Endometrium (tissue), 2 donors: ENCODE data around the gene SBF2.
"Not testable (repeated sequence)": the region's sequence is repeated elsewhere in the genome, so short reads cannot be mapped to it uniquely, and the experiment has no call there.

ENCODE experiments used
- FAIRE-seq: peaks from 2 replicates; lab custom pipeline; 2012; peaks lifted over from hg19 to GRCh38; lab: Jason Lieb, UNC
- donor health status: control.
- donor health status: control.

The SBF2 gene

GRCh38 chr11:9992306-9992705 is 301.7 kb downstream of the SBF2 start:
- no peak for FAIRE-seq

- no peak for FAIRE-seq
Observed at GRCh38 chr11:9990221-9990973, 303.6 kb downstream of the SBF2 start.

GRCh38 chr11:9987303-9987702 is 306.7 kb downstream of the SBF2 start:
- not testable (repeated sequence) for FAIRE-seq

GRCh38 chr11:9982796-9983579 is 311.0 kb downstream of the SBF2 start:
- FAIRE-seq, result no peak

- FAIRE-seq, result no peak
Observed at GRCh38 chr11:9982127-9982795, 311.8 kb downstream of the SBF2 start.

GRCh38 chr11:9980931-9981330 is 313.1 kb downstream of the SBF2 start:
- FAIRE-seq, result no peak

- no peak for FAIRE-seq
Observed at GRCh38 chr11:9977554-9977953, 316.5 kb downstream of the SBF2 start.

- FAIRE-seq, result no peak
Observed at GRCh38 chr11:9974375-9974774, 319.6 kb downstream of the SBF2 start.

GRCh38 chr11:9973921-9974320 is 320.1 kb downstream of the SBF2 start:
- FAIRE-seq, result no peak

- peak; percentile 85 for FAIRE-seq
Observed at GRCh38 chr11:9972989-9973388, 321.0 kb downstream of the SBF2 start.

GRCh38 chr11:9971894-9972293 is 322.1 kb downstream of the SBF2 start:
- no peak for FAIRE-seq

- no peak for FAIRE-seq
Observed at GRCh38 chr11:9969068-9969467, 325.0 kb downstream of the SBF2 start.

- FAIRE-seq, result no peak
Observed at GRCh38 chr11:9962722-9963121, 331.3 kb downstream of the SBF2 start.

- FAIRE-seq, result no peak
Observed at GRCh38 chr11:9957072-9957471, 336.9 kb downstream of the SBF2 start.

GRCh38 chr11:9956483-9956882 is 337.5 kb downstream of the SBF2 start:
- FAIRE-seq, result no peak

GRCh38 chr11:9955391-9955790 is 338.6 kb downstream of the SBF2 start:
- no peak for FAIRE-seq

- no peak for FAIRE-seq
Observed at GRCh38 chr11:9953994-9954626, 339.9 kb downstream of the SBF2 start.

- no peak for FAIRE-seq
Observed at GRCh38 chr11:9952511-9953196, 341.4 kb downstream of the SBF2 start.

- no peak for FAIRE-seq
Observed at GRCh38 chr11:9951807-9952206, 342.2 kb downstream of the SBF2 start.

- FAIRE-seq, result no peak
Observed at GRCh38 chr11:9950462-9950861, 343.6 kb downstream of the SBF2 start.

GRCh38 chr11:9947231-9947864 is 346.7 kb downstream of the SBF2 start:
- no peak for FAIRE-seq
